Body of pancreas (tissue), 4 donors: ENCODE data around the gene RNASEH2A.

ENCODE experiments used
- POLR2A ChIP-seq, 3 donors: fragments of 450-650 bp; IDR thresholded peaks; one replicate each; pipeline ENCODE4 v1.6.1; 2016; ENCODE audit warnings: antibody characterized with exemption in 3 of 3, mild to moderate bottlenecking in 2 of 3
- TF ChIP-seq, protein P1 (sequence below), 7 experiments: fragments of 450-650 bp in 4 of 7; fragments of 200-600 bp in 3 of 7; sonication (generic) in 3 of 7; IDR thresholded peaks; one replicate each; pipeline ENCODE4 v1.5.1; 2016 to 2019; ENCODE audit warnings: antibody characterized with exemption in 7 of 7

DNA sequence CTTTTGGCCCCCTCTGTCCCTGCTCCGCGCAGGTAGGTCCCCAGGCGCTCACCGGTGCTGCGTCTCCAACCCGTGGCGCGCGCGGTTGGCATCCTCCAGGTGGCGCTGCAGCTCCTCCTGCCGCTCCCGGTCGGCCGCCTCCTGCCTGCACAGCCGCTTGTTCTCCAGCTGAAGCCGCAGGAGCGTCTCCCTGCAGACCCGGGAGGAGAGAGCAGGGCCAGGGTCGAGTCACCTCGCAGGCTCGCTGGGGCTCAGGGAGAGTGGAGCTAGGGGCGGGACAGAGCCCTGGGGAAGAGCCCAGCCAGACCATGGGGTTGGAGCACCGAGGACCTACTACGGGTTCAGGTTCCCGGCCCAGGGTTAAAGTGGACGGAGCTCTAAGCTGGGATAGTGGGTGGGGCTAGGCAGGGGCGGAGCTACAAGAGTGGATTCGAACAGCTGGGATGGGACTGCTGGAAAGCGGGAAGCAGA lies 40.3 kb upstream of the RNASEH2A start:
- TF ChIP-seq, protein P1, sequence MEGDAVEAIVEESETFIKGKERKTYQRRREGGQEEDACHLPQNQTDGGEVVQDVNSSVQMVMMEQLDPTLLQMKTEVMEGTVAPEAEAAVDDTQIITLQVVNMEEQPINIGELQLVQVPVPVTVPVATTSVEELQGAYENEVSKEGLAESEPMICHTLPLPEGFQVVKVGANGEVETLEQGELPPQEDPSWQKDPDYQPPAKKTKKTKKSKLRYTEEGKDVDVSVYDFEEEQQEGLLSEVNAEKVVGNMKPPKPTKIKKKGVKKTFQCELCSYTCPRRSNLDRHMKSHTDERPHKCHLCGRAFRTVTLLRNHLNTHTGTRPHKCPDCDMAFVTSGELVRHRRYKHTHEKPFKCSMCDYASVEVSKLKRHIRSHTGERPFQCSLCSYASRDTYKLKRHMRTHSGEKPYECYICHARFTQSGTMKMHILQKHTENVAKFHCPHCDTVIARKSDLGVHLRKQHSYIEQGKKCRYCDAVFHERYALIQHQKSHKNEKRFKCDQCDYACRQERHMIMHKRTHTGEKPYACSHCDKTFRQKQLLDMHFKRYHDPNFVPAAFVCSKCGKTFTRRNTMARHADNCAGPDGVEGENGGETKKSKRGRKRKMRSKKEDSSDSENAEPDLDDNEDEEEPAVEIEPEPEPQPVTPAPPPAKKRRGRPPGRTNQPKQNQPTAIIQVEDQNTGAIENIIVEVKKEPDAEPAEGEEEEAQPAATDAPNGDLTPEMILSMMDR (IDR thresholded peaks at IDR 0.05), result peak; percentile 51 to 90 (median 74)
- no peak for TF ChIP-seq POLR2A (IDR thresholded peaks at IDR 0.05)
